Activated CD4-positive, CD25-positive, alpha-beta regulatory T cell treated with anti-CD3 and anti-CD28 coated beads, Interleukin-2, amount 50 U/mL, for 24 hours (primary cell): ENCODE measurements around the gene AP2A2.

Experiments
- ATAC-seq, 2 donors: fragments of 150-1000 bp; cut with Tn5 transposase; one replicate each; pipeline ENCODE4 v1.10.0; 2021; ENCODE audit warnings: mild to moderate bottlenecking in 1 of 2, moderate library complexity in 1 of 2

AP2A2 gene

GRCh38 chr11:1000357-1001278 is 74.9 kb downstream of the AP2A2 start:
- ATAC-seq: no peak

DNA sequence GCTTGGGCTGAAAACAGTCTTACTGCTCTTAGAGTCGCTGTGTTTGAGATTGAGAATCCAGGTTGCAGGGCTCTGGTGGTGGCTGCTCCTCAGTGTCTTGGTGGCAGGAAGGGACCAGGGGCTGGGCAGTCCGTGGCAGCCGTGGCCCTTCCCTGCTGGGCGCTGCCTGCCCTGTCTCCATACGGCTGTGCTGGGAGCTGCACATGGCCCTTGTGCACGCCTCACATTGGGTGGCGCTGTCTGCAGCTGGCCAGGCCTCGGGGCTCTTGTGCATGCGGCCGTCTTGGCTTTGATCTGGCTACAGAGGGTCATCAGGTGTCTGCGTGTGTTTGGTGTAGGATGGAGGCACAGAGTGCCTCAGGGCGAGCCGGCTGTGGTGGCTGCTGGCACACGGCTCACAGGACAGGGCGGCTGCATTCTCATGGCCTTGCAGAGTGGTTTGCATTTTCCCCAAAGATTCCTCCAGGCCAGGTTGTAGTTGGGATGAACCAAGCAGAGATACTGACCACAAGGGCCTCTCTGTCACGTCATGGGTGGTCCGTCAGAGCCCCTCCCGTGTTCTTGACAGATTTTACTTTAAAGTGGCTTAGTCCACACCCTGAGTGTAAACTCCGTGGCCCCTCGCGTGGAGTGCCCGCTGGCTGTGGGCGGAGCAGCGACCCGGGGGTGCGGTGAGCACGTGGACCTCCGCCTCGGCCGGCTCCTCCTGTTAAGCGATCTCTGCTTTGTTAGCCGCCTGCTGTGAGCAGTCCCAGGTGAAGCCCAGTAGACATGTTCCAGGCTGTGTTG is 76.1 kb downstream of the AP2A2 start:
- ATAC-seq: no peak

DNA sequence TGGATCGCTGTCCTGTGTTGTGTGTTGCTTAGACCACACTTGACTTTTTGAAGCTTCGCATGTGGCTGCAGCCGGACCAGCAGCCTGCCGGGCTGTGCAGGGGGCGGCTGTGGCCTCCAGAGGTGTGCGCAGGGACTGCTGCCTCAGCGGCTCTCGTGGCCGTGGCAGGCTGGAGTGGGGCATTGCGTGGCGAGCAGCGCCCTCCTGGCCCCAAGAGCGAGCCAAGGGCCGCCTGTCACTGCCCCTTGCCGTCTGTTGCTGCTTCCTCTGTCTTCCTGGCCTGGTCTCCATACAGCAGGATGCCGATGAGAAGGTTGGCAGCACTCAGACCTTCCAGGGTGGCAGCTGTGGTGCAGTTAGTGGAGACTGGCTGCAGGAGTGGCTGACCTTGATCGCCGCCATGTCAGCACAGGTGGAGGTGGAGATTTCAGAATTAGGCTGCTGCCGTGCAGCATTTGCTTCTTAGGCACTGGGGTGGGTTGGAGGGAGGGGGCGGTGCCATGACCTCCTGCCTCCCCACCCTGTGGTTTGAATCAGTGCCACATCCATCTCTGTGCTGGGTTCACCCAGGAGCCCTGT is 76.8 kb downstream of the AP2A2 start:
- ATAC-seq: no peak

DNA sequence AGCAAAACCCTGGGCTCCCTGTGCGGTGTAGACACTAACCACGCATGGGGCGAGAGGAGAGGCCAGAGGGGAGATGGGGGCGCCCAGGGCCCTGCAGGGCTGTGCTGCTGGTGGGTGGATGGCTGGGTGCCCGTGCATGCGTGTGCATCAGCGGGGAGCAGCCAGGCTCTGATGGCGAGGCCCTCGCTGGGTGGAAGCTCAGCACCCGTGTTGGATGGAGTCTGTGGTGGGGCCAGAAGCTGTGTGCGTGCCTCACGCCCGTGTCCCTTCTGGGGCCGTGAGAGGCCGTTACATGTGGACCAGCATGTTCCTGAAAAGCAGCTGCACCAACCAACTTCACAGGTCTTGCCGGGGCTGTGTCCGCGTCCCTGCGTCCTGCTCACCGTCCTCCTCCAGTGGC is 77.5 kb downstream of the AP2A2 start:
- no peak for ATAC-seq

- no peak for ATAC-seq
Measured at GRCh38 chr11:1005928-1006327, 80.3 kb downstream of the AP2A2 start.

DNA sequence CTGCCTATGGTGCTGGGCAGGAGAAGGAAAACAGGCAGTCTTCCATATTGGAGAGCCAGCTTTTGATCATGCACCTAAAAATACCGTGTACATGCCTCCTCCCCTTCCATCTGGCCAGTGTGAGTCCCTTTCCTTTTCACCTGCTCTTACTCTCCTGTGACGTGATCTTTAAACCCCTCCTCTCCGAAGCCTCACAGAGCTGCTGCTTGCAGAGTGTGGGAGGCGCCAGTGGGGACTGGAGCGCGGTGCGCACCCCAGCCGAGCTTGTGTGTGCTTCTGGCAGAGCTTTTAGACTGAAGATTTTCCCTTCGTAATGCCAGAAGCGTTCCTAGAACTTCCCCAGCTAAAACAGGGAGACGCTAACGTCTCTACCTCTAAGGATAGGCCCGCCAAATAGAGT is 81.1 kb downstream of the AP2A2 start:
- no peak for ATAC-seq

DNA sequence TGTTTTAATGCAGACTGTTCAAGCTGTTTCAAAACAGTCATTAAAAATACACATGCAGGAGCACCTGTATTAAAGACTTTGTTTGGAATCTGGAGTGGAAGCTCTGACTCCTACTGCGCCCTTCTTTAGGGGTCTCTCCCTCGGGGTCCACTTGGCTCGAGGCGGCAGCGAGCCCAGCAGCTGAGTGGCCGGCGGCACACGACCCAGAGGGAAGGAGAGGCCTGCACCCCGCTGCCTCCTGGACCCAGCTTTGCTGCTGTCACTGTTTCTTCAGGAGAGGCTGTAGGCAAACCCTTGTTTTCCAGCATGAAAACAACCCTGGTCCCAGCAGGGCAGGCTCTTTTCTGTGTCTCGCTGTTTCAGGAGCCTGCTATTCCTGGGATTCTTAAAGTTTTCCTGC is 81.6 kb downstream of the AP2A2 start:
- no peak for ATAC-seq

DNA sequence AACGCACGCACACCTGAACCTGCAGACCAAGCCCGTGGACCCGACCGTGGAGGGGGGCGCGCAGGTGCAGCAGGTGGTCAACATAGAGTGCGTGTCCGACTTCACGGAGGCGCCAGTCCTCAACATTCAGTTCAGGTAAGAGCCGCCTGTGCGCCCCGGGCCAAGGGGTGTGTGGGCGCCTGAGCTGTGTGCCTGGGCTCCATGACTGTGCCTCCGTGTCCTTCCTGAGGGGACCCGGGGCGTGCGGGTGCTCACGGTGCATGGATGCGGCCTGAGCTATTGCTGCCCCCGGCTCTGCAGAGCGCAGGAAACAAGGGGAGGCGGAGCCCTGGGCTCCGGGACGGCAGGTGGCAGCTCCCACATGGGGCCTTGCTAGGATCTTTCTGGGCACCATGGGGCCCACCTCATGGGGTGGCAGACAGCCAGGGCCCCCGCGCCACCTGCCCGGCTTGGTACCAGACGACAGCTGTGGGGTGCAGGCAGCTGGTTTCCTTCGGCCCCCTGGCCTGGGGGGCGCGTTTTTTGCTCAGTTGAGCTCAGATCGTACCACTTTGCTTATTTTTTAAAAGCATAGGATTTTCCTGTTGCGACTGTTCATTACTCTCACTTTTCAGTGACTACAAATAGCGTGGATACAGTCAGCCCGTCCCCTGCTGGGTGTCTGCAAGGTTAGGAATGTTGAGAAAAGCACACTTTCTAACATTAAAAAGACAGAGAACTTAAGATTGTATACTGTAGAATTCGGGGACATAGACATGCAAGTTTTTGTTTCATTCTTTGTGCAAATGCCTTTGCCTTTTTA is 82.5 kb downstream of the AP2A2 start:
- ATAC-seq: no peak

GRCh38 chr11:1008803-1009145 is 83.1 kb downstream of the AP2A2 start:
- no peak for ATAC-seq

DNA sequence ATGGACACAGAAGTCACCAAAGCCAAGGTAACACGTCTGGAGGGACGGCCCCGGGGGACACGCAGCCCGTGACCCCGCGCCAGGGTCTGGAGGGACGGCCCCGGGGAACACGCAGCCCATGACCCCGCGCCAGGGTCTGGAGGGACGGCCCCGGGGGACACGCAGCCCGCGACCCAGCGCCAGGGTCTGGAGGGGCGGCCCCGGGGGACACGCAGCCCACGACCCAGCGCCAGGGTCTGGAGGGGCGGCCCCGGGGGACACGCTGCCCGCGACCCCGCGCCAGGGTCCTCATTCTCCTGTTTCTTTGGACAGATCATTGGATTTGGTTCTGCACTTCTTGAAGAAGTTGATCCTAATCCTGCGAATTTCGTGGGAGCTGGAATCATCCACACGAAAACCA is 83.7 kb downstream of the AP2A2 start:
- no peak for ATAC-seq

GRCh38 chr11:1009991-1010390 is 84.3 kb downstream of the AP2A2 start:
- no peak for ATAC-seq

GRCh38 chr11:1010551-1011319 is 85.1 kb downstream of the AP2A2 start:
- ATAC-seq: no peak

- no peak for ATAC-seq
Measured at GRCh38 chr11:1011320-1011698, 85.6 kb downstream of the AP2A2 start.

- no peak for ATAC-seq
Measured at GRCh38 chr11:1012291-1012690, 86.6 kb downstream of the AP2A2 start.

GRCh38 chr11:1012740-1013630 is 87.3 kb downstream of the AP2A2 start:
- no peak for ATAC-seq

GRCh38 chr11:1013631-1013935 is 87.9 kb downstream of the AP2A2 start:
- ATAC-seq: no peak

- ATAC-seq: no peak
Measured at GRCh38 chr11:1014276-1014675, 88.6 kb downstream of the AP2A2 start.

- no peak for ATAC-seq
Measured at GRCh38 chr11:1015064-1015463, 89.4 kb downstream of the AP2A2 start.

- ATAC-seq: no peak
Measured at GRCh38 chr11:1015826-1016545, 90.3 kb downstream of the AP2A2 start.

- peak; percentile 11 to 24 for ATAC-seq
Measured at GRCh38 chr11:1016610-1017126, 91.0 kb downstream of the AP2A2 start.
